Psoas muscle (tissue), 8 donors: Measurements from ENCODE around the gene NLRP4. TPM values are rescaled to one million over a fixed set of nuclear protein-coding genes. Genes with fewer than 3 reads are reported as not detected.

ENCODE experiments used
- ATAC-seq, 4 donors: fragments of 200-7000 bp; cut with Tn5 transposase; one replicate each; pipeline ENCODE4 v1.9.1; 2020; ENCODE audit warnings: moderate library complexity in 3 of 4, mild to moderate bottlenecking in 2 of 4
- DNase-seq, 2 donors: peaks; one replicate each; pipeline ENCODE4 v3.0.0-alpha.2; 2020
- H3K27ac ChIP-seq: fragments of 200-600 bp; one replicate; pipeline ENCODE4 v1.8.0; 2022
- H3K27me3 ChIP-seq, 3 donors: fragments of 200-600 bp in 1 of 3; one replicate each; pipeline versions ENCODE4 v1.6.1 to v1.8.0; 2013 to 2022; ENCODE audit warnings: low read length in 2 of 3, mild to moderate bottlenecking in 2 of 3, moderate library complexity in 1 of 3; ENCODE audit not compliant: insufficient read depth in 3 of 3
- H3K36me3 ChIP-seq, 2 donors: fragments of 200-600 bp in 1 of 2; one replicate each; pipeline versions ENCODE4 v1.6.1 to v1.8.0; 2013 to 2022; ENCODE audit warnings: low read depth in 1 of 2, mild to moderate bottlenecking in 1 of 2, moderate library complexity in 1 of 2; ENCODE audit not compliant: insufficient read depth in 1 of 2
- H3K4me1 ChIP-seq: fragments of 200-600 bp; one replicate; pipeline ENCODE4 v1.8.0; 2022
- H3K4me3 ChIP-seq: fragments of 200-600 bp; one replicate; pipeline ENCODE4 v1.8.0; 2022; ENCODE audit warnings: mild to moderate bottlenecking
- H3K9me3 ChIP-seq: fragments of 200-600 bp; one replicate; pipeline ENCODE4 v1.8.0; 2022
- CTCF ChIP-seq: fragments of 200-600 bp; IDR thresholded peaks from one replicate; pipeline ENCODE4 v1.8.0; 2022; ENCODE audit warnings: antibody characterized with exemption
- WGBS, 3 donors: extraction: QIAGEN DNeasy Blood & Tissue Kit; methylation state at CpG; one replicate each; pipeline versions ENCODE4 v1.1.6 to v1.1.7; 2013; 5-methylcytosine and 5-hydroxymethylcytosine counted together
- intact Hi-C, 2 donors: fragments of 100-400 bp; cut with DNase I; formaldehyde crosslinking; loops; one replicate each; pipeline versions ENCODE4 v1.11.0 to v1.14.2; 2022
- polyA plus RNA-seq, 3 donors: library from polyadenylated mRNA; stranded (reverse); fragments of 200-250 nt; gene quantifications; one replicate each; pipeline ENCODE4 v1.2.3, GENCODE V29; 2013
- total RNA-seq, 4 donors: library from RNA; stranded (reverse); fragmentation: NEBNext Ultra II Directional in 2 of 4; extraction: Animal tissue kit (Norgen Biotek cat#: 25700) in 2 of 4; gene quantifications; one replicate each; pipeline versions ENCODE4 v1.2.1 to v1.2.4, GENCODE V29; 2021 to 2023
- donor health status: healthy with polysubstance abuse.
- donor health status: DM: no; HTN: no; CAD: no; lungs with moderate emphysema.
- donor health status: Bipolar disorder and iron deficiency.
- donor health status: healthy.
- donor health status: DM: yes; HTN: yes; CAD: no.
- donor health status: DM: no; HTN: no; CAD: no.
- donor health status: DM: no; HTN: no; CAD: no.
- donor health status: DM: yes; HTN: yes; CAD: no.

NLRP4 gene
- total and polyA plus RNA-seq, 7 donors: not detected

GRCh38 chr19:55809381-55810058, 26.8 kb upstream of the NLRP4 start:
- Histone ChIP-seq H3K36me3 (no peaks in the 10 kb centered on the region), H3K27ac (no peak overlapping the region), H3K4me1 (no peaks in the 10 kb centered on the region), H3K4me3 (no peak overlapping the region), H3K9me3 (peaks cover 4% of the 10 kb centered on the region), H3K27me3 (no peaks in the 10 kb centered on the region)
- WGBS, 3 donors: 24 to 29% (median 25%) methylated on average over 20 of the region's 20 CpGs
- ATAC-seq (no peak), DNase-seq (peak in 1 of 2 donors; percentile 27)
- TF ChIP-seq CTCF: no peak
- intact Hi-C loops: loop anchor here in 1 of 2 donors (5.0 kb wide), 1 partner anchor 177 kb away; no protein-coding TSS in a partner anchor

GRCh38 chr19:55811340-55811739, 25.0 kb upstream of the NLRP4 start:
- Histone ChIP-seq H3K27me3 (no peaks in the 10 kb centered on the region), H3K4me3 (no peak overlapping the region), H3K9me3 (peaks cover 4% of the 10 kb centered on the region), H3K4me1 (no peaks in the 10 kb centered on the region), H3K36me3 (no peaks in the 10 kb centered on the region), H3K27ac (no peak overlapping the region)
- DNase-seq (no peak), ATAC-seq (no peak)
- 63 to 73% (median 65%) methylated on average over 3 of the region's 3 CpGs for WGBS, 3 donors
- TF ChIP-seq CTCF: no peak
- intact Hi-C loops: no loop called here

- no peak overlapping the region for H3K27ac ChIP-seq
- WGBS, 3 donors: 43 to 55% (median 52%) methylated on average over 7 of the region's 7 CpGs
- no peaks in the 10 kb centered on the region for H3K27me3 ChIP-seq
- intact Hi-C loops: no loop called here
- no peak for TF ChIP-seq CTCF
- peaks cover 2% of the 10 kb centered on the region for H3K9me3 ChIP-seq
- H3K4me1 ChIP-seq: no peaks in the 10 kb centered on the region
- H3K4me3 ChIP-seq: no peak overlapping the region
- no peaks in the 10 kb centered on the region for H3K36me3 ChIP-seq
- ATAC-seq (no peak), DNase-seq (no peak)
Measured at GRCh38 chr19:55812449-55812848, 23.9 kb upstream of the NLRP4 start.

- Histone ChIP-seq H3K9me3 (no peaks in the 10 kb centered on the region), H3K27me3 (no peaks in the 10 kb centered on the region), H3K36me3 (no peaks in the 10 kb centered on the region), H3K27ac (no peak overlapping the region), H3K4me3 (no peak overlapping the region), H3K4me1 (no peaks in the 10 kb centered on the region)
- intact Hi-C loops: no loop called here
- ATAC-seq (no peak), DNase-seq (no peak)
- 87 to 96% (median 92%) methylated on average over 5 of the region's 5 CpGs for WGBS, 3 donors
- TF ChIP-seq CTCF: no peak
Measured at GRCh38 chr19:55813906-55814305, 22.4 kb upstream of the NLRP4 start.

GRCh38 chr19:55820037-55820436, 16.3 kb upstream of the NLRP4 start:
- Histone ChIP-seq H3K4me3 (no peak overlapping the region), H3K4me1 (no peaks in the 10 kb centered on the region), H3K27ac (no peak overlapping the region), H3K9me3 (no peaks in the 10 kb centered on the region), H3K36me3 (no peaks in the 10 kb centered on the region), H3K27me3 (no peaks in the 10 kb centered on the region)
- no peak for TF ChIP-seq CTCF
- DNase-seq (no peak), ATAC-seq (no peak)
- WGBS, 3 donors: 74 to 81% (median 78%) methylated on average over 3 of the region's 3 CpGs
- intact Hi-C loops: no loop called here
